Umbilical cord (tissue), 2 donors: Measurements from ENCODE around the gene TTLL11. TPM values are rescaled to one million over a fixed set of nuclear protein-coding genes. Genes with fewer than 3 reads are reported as not detected.

ENCODE experiments used
- DNase-seq: peaks from one replicate; pipeline ENCODE4 v3.0.0-alpha.2; 2015; ENCODE audit warnings: low spot score
- total RNA-seq: library from RNA; depleted of rRNA; stranded (reverse); fragments of >200 nt; gene quantifications from one replicate; pipeline ENCODE4 v1.2.3, GENCODE V29; 2014; ENCODE audit warnings: low replicate concordance; ENCODE audit not compliant: insufficient read depth

Gene TTLL11, protein sequence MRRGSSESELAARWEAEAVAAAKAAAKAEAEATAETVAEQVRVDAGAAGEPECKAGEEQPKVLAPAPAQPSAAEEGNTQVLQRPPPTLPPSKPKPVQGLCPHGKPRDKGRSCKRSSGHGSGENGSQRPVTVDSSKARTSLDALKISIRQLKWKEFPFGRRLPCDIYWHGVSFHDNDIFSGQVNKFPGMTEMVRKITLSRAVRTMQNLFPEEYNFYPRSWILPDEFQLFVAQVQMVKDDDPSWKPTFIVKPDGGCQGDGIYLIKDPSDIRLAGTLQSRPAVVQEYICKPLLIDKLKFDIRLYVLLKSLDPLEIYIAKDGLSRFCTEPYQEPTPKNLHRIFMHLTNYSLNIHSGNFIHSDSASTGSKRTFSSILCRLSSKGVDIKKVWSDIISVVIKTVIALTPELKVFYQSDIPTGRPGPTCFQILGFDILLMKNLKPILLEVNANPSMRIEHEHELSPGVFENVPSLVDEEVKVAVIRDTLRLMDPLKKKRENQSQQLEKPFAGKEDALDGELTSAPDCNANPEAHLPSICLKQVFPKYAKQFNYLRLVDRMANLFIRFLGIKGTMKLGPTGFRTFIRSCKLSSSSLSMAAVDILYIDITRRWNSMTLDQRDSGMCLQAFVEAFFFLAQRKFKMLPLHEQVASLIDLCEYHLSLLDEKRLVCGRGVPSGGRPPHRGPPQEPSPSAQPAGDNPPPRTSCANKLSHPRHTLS
- total RNA-seq = 8.9 TPM

- peak; percentile 95 for DNase-seq
Measured at GRCh38 chr9:122092611-122093506, at the start of gene TTLL11. Gene TTLL11, minus strand, starts transcription at chr9:122093308. Its CDS starts 160 bp downstream, at chr9:122093148.

DNA sequence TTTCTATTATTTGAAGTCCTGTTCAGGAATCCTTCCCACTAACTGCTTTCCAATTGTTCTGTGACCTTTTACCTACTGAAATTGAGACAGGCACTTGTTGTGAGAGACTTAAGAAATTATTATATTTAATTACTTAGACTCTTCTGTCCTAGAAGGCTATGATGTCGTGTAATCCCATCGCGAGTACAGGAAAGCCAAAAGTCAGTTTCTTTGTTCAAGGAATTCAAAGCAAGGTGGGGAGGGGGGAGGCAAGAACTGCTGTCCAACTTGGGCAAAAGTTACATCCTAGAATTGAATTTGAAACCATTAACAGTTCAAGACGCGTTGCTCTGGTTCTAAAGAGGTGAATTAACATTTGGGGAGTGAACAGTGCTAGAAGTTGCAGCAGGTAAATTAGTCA is 48.6 kb upstream of the TTLL11 start:
- no peak for DNase-seq

- DNase-seq = no peak
Measured at GRCh38 chr9:122140368-122141193, 47.5 kb upstream of the TTLL11 start.

DNA sequence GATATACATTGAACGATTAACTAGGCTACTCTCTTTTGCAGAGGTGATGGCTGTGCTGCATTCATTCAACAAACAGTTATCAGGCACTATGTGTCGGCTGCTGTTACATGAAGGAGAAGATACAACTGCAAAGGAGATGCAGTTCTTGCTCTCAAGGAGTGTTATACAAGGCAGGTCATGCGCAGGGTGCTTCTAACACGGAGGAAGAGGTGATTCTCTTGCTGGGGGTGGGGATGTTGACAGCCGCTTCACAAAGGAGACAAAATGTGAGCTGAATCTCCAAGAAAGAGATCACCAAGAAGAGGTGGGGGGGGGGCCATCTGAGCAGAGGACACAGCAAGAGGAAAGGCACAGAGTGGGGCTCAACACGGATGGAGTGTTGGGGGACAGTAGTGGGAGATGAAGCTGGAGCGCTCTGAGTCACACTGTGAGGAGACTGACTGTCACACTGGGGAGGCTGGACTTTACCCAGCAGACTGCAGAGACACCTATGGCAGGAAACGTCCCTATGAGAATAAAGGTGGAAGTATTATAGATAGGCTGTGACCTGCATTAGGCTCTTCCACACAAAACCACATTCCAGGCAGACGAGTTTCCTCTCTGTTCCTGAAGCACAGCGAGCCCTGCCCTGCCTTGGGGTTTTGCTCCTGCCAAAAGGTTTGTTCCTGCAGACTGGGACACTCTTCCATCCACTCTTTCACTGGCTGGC is 45.6 kb upstream of the TTLL11 start:
- DNase-seq = no peak

GRCh38 chr9:122135529-122135859 is 42.4 kb upstream of the TTLL11 start:
- DNase-seq = no peak

GRCh38 chr9:122134822-122135528 is 41.9 kb upstream of the TTLL11 start:
- DNase-seq = no peak

GRCh38 chr9:122133984-122134535 is 41.0 kb upstream of the TTLL11 start:
- no peak for DNase-seq

DNA sequence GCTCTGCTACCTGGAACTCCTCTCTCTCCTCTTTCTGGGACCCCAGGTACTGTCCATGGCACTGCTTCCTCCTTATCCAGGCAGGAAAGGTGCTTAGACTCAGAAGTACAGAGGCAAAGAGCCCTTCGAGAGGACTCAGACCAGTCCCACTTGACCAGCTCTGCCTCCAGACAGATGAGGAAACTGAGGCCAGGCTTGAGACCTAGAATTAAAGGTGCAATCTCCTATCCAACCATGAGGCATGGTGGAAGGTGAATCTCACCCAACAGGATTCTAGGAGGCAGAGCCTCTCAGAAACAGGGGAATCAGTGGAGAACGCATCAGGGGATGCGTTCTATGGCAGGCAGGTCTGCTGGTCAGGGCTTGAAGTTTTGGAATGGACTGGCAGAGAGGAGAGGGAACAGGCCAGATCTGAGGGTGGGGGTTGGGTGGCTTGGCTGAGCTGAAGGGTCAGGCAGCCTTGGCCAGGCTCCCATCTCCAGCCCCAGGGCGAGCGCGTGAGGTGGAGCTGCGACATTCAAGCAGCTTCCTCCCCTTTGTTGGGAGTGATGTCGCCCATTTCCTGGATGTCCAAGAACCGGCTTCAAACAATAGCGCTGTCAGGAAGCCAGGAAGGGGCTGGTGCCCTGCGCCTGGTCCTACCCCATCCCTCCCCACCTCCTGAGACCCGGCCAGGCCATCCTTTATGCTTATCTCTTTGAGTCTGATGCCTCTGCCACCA is 40.3 kb upstream of the TTLL11 start:
- DNase-seq = no peak

DNA sequence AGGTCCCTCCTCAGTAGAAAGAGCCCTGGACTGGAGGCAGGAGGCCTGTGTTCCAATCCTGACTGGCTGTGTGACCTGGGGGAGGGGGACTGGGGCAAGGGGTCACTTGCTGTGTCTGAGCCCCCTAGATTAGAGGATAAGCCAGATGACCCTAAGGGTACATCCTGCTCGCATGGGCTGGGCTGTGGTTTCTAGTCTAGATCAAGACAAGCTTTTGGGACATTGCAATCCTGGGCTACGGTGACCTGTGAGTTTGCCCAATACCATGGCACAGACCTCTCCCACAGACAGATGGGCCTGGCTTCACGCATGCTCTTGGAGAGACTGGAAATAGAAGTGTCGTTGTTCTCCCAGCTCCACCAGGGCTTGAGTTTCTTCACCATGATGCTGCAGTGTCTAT is 39.4 kb upstream of the TTLL11 start:
- no peak for DNase-seq

GRCh38 chr9:122131401-122132001 is 38.4 kb upstream of the TTLL11 start:
- DNase-seq = peak; percentile 19

GRCh38 chr9:122130837-122131236 is 37.7 kb upstream of the TTLL11 start:
- no peak for DNase-seq

- no peak for DNase-seq
Measured at GRCh38 chr9:122129969-122130368, 36.9 kb upstream of the TTLL11 start.

- DNase-seq = no peak
Measured at GRCh38 chr9:122128969-122129343, 35.8 kb upstream of the TTLL11 start.

GRCh38 chr9:122128007-122128968 is 35.2 kb upstream of the TTLL11 start:
- no peak for DNase-seq

GRCh38 chr9:122127396-122127798 is 34.3 kb upstream of the TTLL11 start:
- no peak for DNase-seq

GRCh38 chr9:122126331-122127261 is 33.5 kb upstream of the TTLL11 start:
- DNase-seq = peak; percentile 29
